ENCODE measurements around the gene TMPRSS6.

GRCh38 chr22:37103151-37103550 lies 6.4 kb downstream of the TMPRSS6 start:
- TF ChIP-seq CTCF (IDR thresholded peaks at IDR 0.05) (no peak), POLR2AphosphoS5 (IDR thresholded peaks at IDR 0.05) (no peak)

Measured in stomach (tissue), 4 donors.